CD14-positive monocyte (primary cell): ENCODE results near the gene SPATA2L. TPM values are rescaled to one million over a fixed set of nuclear protein-coding genes. Genes with fewer than 3 reads are reported as not detected.

ENCODE experiments used
- DNase-seq, 3 donors: peaks; one replicate each; pipeline ENCODE4 v3.0.0-alpha.2; 2011 to 2022
- H2AFZ ChIP-seq: 2 replicates; pipeline ENCODE4 v1.6.0; 2012; ENCODE audit warnings: mild to moderate bottlenecking, low read depth, low read length, inconsistent platforms; ENCODE audit not compliant: insufficient read depth, poor library complexity, severe bottlenecking
- H3K27ac ChIP-seq, 2 donors: 1 replicate in 1 of 2; 2 replicates in 1 of 2; pipeline ENCODE4 v1.5.1; 2012 to 2013; ENCODE audit warnings: low read length in 2 of 2, control low read depth in 1 of 2, inconsistent platforms in 1 of 2, low read depth in 1 of 2, mild to moderate bottlenecking in 1 of 2
- H3K27me3 ChIP-seq, 2 donors: one replicate each; pipeline versions ENCODE4 v1.6.0 to v1.6.1; 2011 to 2013; ENCODE audit warnings: low read length in 2 of 2; ENCODE audit not compliant: control insufficient read depth in 2 of 2, insufficient read depth in 2 of 2
- H3K36me3 ChIP-seq, 2 donors: replicated peaks in 1 of 2; 1 replicate in 1 of 2; 2 replicates in 1 of 2; pipeline versions ENCODE4 v1.5.1 to v1.6.1; 2012 to 2013; ENCODE audit warnings: low read length in 2 of 2, control low read depth in 1 of 2, inconsistent platforms in 1 of 2, mild to moderate bottlenecking in 1 of 2; ENCODE audit not compliant: insufficient read depth in 2 of 2, control insufficient read depth in 1 of 2
- H3K4me1 ChIP-seq, 2 donors: 1 replicate in 1 of 2; 2 replicates in 1 of 2; pipeline versions ENCODE4 v1.5.1 to v1.6.1; 2012 to 2013; ENCODE audit warnings: low read length in 2 of 2, control low read depth in 1 of 2, inconsistent platforms in 1 of 2, mild to moderate bottlenecking in 1 of 2, moderate library complexity in 1 of 2; ENCODE audit not compliant: insufficient read depth in 2 of 2, control insufficient read depth in 1 of 2
- H3K4me2 ChIP-seq: replicated peaks from 2 replicates; pipeline ENCODE3; 2012; ENCODE audit warnings: low read length, moderate library complexity, mild to moderate bottlenecking; ENCODE audit not compliant: poor library complexity, severe bottlenecking; ENCODE audit errors: extremely low read depth
- H3K4me3 ChIP-seq, 3 experiments: fragments of 200-600 bp in 1 of 3; sonication (generic) in 1 of 3; replicated peaks in 1 of 3; 1 replicate in 2 of 3; 2 replicates in 1 of 3; pipeline ENCODE4 v1.5.1; 2011 to 2013; ENCODE audit warnings: low read length in 3 of 3, mild to moderate bottlenecking in 3 of 3, control low read depth in 2 of 3, low read depth in 2 of 3, inconsistent platforms in 1 of 3, moderate library complexity in 1 of 3
- H3K79me2 ChIP-seq: 2 replicates; pipeline ENCODE4 v1.6.0; 2012; ENCODE audit warnings: mild to moderate bottlenecking, control low read depth, inconsistent platforms, low read length, moderate library complexity; ENCODE audit not compliant: insufficient read depth
- H3K9ac ChIP-seq: 2 replicates; pipeline ENCODE4 v1.6.0; 2017; ENCODE audit warnings: low read length, mild to moderate bottlenecking; ENCODE audit not compliant: insufficient read depth, poor library complexity, severe bottlenecking
- H3K9me3 ChIP-seq, 2 donors: replicated peaks in 1 of 2; 1 replicate in 1 of 2; 2 replicates in 1 of 2; pipeline versions ENCODE4 v1.5.1 to v1.6.1; 2012 to 2013; ENCODE audit warnings: low read length in 2 of 2, control low read depth in 1 of 2; ENCODE audit not compliant: control insufficient read depth in 1 of 2, insufficient read depth in 1 of 2
- H4K20me1 ChIP-seq: 2 replicates; pipeline ENCODE4 v1.6.0; 2012; ENCODE audit warnings: mild to moderate bottlenecking, low read length, control low read depth, moderate library complexity; ENCODE audit not compliant: insufficient read depth
- H3K27ac Mint-ChIP-seq, 7 donors: one replicate each; pipeline ENCODE4 v1.8.0; 2020; ENCODE audit warnings: mild to moderate bottlenecking in 7 of 7, mixed read lengths in 7 of 7, moderate library complexity in 6 of 7, inconsistent platforms in 2 of 7
- H3K27me3 Mint-ChIP-seq, 3 donors: one replicate each; pipeline ENCODE4 v1.8.0; 2021 to 2022; ENCODE audit warnings: low read depth in 3 of 3, mild to moderate bottlenecking in 3 of 3, mixed read lengths in 3 of 3, moderate library complexity in 3 of 3, inconsistent platforms in 1 of 3
- H3K36me3 Mint-ChIP-seq, 2 donors: one replicate each; pipeline ENCODE4 v1.8.0; 2020; ENCODE audit warnings: mixed read lengths in 2 of 2, inconsistent platforms in 1 of 2, mild to moderate bottlenecking in 1 of 2
- H3K4me1 Mint-ChIP-seq: one replicate; pipeline ENCODE4 v1.8.0; 2020; ENCODE audit warnings: mild to moderate bottlenecking, mixed read lengths
- H3K4me3 Mint-ChIP-seq, 2 donors: one replicate each; pipeline ENCODE4 v1.8.0; 2020; ENCODE audit warnings: mild to moderate bottlenecking in 2 of 2, mixed read lengths in 2 of 2, moderate library complexity in 1 of 2
- H3K9me3 Mint-ChIP-seq, 7 donors: one replicate each; pipeline ENCODE4 v1.8.0; 2020 to 2022; ENCODE audit warnings: mixed read lengths in 7 of 7, mild to moderate bottlenecking in 6 of 7, moderate library complexity in 6 of 7, inconsistent platforms in 2 of 7
- CTCF ChIP-seq: fragments of 200-600 bp; IDR thresholded peaks from one replicate; pipeline ENCODE4 v1.8.0; 2022; ENCODE audit warnings: antibody characterized with exemption, mild to moderate bottlenecking
- WGBS: methylation state at CpG from one replicate; pipeline ENCODE4 v1.1.5; 2013; ENCODE audit warnings: missing lambda C conversion rate; ENCODE audit not compliant: insufficient coverage; 5-methylcytosine and 5-hydroxymethylcytosine counted together
- intact Hi-C, 2 donors: fragments of 100-400 bp; cut with micrococcal nuclease; formaldehyde crosslinking; loops; one replicate each; pipeline versions ENCODE4 v1.15.0 to v1.15.1; 2023
- polyA plus RNA-seq, 3 donors: library from polyadenylated mRNA; depleted of rRNA in 1 of 3; unstranded in 2 of 3; stranded (reverse) in 1 of 3; fragments of 300-500 nt in 2 of 3; fragments of >200 nt in 1 of 3; fragmentation: Illumina TruSeq in 2 of 3; gene quantifications; 1 replicate in 2 of 3; 2 replicates in 1 of 3; pipeline ENCODE4 v1.2.3, GENCODE V29; 2012 to 2021

SPATA2L gene
- polyA plus RNA-seq, 3 donors, result 10.0 to 17.6 (median 15.1) TPM

DNA sequence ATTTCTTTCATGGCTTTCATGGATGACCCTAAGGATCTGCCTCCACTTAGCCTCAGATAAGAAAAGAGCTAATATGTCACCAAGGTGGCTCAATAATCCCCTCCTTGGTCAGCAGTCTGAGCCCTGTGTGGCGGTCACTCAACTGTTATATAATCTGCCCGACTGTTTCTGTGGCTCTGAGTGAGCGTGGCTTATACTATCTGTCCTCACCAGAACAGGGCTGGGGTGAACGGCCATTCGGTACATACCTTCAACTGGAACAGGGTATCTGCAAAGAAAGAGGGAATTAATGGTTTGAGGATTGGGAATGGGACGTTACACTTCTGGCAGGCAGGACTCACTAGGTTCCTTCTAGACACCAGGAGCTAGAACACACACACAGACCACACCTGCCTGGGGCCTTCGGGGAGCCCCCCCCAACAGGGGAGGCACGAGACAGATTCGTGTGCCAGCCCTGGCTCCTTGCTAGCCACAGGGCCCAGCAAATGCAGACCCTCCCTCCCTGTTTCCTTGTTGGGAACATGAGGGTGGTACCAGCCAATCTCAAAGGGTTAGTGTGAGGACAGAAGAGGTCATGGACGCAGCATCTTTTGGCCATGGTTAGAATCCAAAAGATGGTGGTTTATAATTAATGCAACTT lies 47.7 kb downstream of the SPATA2L start:
- H3K79me2 ChIP-seq, result peaks cover 67% of the 10 kb centered on the region
- H3K27ac Mint-ChIP-seq, result peak overlapping the region in 2 of 7 donors; percentile 22 to 40

DNA sequence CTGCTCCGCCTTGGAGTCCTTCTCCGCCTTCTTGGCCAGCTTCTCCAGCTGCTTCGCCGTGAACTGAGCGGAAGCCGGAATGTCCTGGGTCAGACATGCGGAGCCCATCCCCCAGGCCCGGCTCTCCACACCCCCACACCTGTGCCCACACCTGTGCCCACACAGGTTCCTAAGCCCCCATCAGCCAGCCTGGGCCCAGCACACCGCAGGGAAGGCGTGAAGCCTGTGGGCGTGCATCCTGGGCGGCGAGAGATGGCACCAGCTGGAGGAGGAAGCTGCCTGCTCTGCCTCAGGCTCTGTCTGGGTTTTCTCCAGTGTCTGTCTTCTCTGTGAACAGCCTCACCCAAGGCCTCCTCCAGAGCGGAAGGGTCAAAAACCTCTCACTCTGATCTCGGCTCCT lies 49.9 kb downstream of the SPATA2L start:
- Histone ChIP-seq H3K4me2 (no peak overlapping the region), H3K27ac (no peak overlapping the region), H3K36me3 (peaks cover 47 to 66% of the 10 kb centered on the region in 2 donors), H3K79me2 (peaks cover 47% of the 10 kb centered on the region), H3K27me3 (no peaks in the 10 kb centered on the region), H3K9me3 (no peaks in the 10 kb centered on the region), H4K20me1 (peaks cover 65% of the 10 kb centered on the region), H3K9ac (no peak overlapping the region), H3K4me1 (peaks cover 2 to 6% of the 10 kb centered on the region in 2 donors), H2AFZ (no peak overlapping the region), H3K4me3 (no peak overlapping the region)
- Mint-ChIP-seq H3K36me3 (peaks cover 35 to 70% of the 10 kb centered on the region in 2 donors), H3K4me3 (no peak overlapping the region), H3K27me3 (peaks cover 0 to 1% (median 0%) of the 10 kb centered on the region in 3 donors), H3K4me1 (peaks cover 16% of the 10 kb centered on the region), H3K9me3 (peaks cover 0 to 2% (median 0%) of the 10 kb centered on the region in 7 donors), H3K27ac (no peak overlapping the region)
- 96% methylated on average over 7 of the region's 15 CpGs for WGBS
- DNase-seq, result no peak
- intact Hi-C loops, result no loop called here
- TF ChIP-seq CTCF, result no peak

More for the DNA sequence above, 47.7 kb downstream of the SPATA2L start:
- WGBS, result 90% methylated on average over 4 of the region's 10 CpGs
- no peak overlapping the region for H3K4me3 Mint-ChIP-seq
- intact Hi-C loops, result no loop called here
- Histone ChIP-seq H3K27ac (no peak overlapping the region), H3K27me3 (no peaks in the 10 kb centered on the region), H3K4me3 (no peak overlapping the region), H3K9me3 (no peaks in the 10 kb centered on the region), H3K9ac (no peak overlapping the region), H3K4me2 (no peak overlapping the region), H2AFZ (no peak overlapping the region), H3K36me3 (peaks cover 34 to 52% of the 10 kb centered on the region in 2 donors), H3K4me1 (peaks cover 14 to 20% of the 10 kb centered on the region in 2 donors), H4K20me1 (peaks cover 65% of the 10 kb centered on the region)
- H3K36me3 Mint-ChIP-seq, result peaks cover 25 to 57% of the 10 kb centered on the region in 2 donors
- no peak for TF ChIP-seq CTCF
- H3K9me3 Mint-ChIP-seq, result no peaks in the 10 kb centered on the region
- peaks cover 0 to 1% (median 0%) of the 10 kb centered on the region in 3 donors for H3K27me3 Mint-ChIP-seq
- peaks cover 26% of the 10 kb centered on the region for H3K4me1 Mint-ChIP-seq
- DNase-seq, result no peak
